ENCODE results near the gene AIM2.
"Not testable (repeated sequence)": the region's sequence is repeated elsewhere in the genome, so short reads cannot be mapped to it uniquely, and the experiment has no call there.

Gene AIM2

DNA sequence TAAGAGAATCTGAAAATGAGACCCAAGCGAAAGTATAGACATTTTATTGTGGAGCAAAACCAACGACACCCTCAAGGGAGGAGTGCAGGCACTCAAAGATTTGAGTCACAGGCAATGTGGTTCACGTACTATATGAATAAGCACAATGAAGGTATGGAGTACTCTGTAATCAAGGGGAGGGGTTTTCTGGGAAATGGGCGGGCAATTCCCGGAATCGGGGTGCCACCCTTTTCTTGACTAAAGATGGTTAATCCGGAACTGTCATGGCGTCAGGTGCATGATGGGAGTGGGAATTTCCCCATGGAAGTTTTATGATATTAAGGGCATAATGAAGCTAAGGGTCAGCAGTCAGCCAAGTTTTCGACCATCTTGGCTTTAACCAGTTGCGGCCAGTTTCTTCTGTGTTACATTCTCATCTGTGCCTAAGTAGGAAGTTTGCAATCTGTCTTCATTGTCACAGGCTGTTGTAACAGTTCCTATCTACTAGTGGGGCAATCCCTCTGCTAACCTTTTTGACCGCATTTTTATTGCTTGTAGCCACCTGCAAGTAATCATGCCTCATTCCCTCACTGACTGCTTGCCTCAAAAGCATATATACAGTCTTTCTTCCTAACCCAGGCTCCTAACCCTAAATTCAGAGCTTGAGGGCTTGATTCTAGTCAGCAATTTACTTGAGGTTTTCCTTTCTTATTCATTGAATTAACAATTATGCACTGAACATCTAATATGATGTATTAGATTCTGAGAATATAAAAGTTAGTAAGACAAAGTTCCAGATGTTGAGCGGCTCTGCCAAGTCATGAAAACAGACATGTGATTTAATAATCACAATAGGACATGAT is 775 bp upstream of the AIM2 start:
- DNase-seq: no peak

DNA sequence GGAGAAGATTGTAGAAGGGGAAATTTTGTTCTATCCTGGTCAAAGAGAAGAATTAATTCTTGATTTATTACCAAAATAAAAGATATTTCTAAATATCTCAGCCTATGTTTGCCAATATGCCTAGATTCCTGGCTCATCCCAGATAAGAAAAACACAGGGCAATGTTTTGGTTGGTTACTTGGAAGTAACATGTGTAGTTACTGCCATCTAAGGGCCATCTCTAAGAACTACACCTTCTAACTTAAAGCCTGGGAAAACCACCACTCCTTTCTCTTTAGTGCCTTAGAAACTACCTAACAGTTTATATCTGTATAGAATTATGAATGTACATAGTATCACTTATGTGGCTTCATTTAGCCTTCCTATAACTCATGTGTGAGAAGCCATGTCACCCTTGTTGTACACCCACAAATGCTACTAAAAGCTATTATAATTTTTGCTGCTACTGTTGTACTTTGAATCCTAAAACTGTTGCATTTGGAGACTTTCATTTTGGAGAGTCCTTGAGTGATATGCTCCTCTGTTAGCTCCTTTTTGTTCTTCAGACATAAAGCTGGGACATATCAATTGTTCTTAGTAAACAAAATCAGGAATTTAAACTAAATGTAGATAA is 4.5 kb downstream of the AIM2 start:
- DNase-seq: peak in 2 of 6 experiments; percentile 21 to 53

DNA sequence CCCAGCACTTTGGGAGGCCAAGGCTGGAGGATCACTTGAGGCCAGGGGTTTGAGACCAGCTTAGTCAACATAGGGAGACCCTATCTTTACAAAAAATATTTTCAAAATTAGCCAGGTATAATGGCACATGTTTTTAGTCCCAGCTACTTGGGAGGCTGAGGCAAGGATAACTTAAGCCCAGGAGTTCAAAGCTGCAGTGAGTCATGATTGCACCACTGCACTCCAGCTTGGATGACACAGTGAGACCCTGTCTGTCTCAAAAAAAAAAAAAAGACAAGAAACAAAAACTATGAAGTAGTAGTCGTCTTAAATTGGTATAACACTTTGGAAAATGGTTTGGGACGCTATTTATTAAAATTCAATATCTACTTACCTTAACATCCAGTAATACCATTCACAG is 7.7 kb downstream of the AIM2 start:
- no peak for DNase-seq

DNA sequence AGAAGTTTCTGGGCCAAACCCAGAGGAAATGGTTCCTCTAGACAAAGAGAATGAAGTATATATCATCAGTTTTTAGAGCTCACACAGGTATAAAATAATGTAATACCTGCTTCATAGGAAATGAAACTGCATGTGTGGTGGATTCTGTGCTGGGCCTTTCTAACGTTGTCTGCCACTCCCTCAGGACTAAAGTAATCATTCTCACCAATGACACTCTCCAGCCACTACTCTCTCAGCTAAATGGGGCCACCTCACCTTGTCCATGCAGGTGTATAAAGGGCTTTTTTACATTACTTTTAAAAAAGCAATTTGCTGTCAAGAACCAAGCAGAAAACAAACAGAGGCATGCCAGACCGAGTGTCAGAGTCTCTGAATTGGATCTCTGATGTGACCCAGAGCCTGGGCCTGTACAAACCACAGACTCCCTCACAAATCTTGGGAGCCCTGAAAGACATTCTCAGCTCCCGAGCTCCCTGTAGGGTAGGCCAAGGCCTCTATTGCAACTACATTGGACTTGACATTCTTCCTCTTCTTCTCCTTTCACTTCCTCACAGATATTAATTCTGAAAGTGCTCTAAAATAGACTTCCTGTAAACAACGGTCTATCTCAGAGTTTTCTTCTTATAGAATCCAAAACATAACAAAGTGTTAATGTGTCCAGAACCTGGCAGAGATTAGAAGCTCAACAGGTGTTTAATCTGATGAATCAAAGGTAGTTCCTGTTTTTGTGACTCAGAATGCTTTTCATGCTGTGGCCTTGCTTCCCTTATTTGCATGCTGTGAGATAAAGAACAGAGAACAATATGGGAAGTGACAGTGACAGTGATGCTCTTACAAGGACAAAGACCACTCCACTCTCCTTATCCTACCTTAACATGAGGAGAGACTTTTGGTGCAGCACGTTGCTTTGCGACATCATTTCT is 8.6 kb downstream of the AIM2 start:
- DNase-seq: peak in 1 of 6 experiments; percentile 10

DNA sequence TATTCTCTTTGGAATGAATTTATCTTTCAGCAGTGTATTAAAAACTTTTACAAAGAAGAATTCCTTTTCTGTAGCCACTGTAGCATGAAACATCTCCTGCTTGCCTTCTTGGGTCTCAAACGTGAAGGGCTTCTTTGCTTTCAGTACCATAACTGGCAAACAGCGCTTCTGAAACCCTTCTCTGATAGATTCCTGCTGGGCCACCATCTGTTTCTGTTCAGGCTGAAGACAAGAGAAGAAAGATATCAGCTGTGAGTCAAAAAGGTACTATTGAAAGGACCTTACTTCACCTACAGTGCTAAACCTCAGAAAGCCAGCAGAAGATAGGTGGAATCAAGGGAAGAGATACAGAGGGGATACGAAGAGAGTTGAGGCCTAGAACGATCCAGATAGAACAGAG is 10.5 kb downstream of the AIM2 start:
- no peak for DNase-seq

DNA sequence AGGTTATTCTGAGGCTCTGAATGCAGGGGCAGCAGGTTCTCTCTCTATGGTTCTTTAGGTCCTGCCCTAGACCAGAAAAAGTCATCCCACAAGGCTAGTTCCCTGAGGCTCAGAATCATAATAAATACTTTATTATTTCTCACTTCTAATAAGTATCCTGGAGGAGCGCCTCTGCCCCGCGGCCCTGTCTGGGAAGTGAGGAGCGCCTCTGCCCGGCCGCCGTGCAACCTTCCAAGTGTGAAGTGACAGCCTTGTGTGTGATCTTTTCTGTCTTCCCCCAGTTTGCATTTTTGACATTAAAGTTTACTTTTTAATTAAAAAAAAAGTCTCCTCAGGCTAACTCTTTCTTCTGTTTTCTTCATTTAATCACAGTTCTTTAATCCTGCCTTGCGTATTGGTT is 11.5 kb downstream of the AIM2 start:
- no peak for DNase-seq

DNA sequence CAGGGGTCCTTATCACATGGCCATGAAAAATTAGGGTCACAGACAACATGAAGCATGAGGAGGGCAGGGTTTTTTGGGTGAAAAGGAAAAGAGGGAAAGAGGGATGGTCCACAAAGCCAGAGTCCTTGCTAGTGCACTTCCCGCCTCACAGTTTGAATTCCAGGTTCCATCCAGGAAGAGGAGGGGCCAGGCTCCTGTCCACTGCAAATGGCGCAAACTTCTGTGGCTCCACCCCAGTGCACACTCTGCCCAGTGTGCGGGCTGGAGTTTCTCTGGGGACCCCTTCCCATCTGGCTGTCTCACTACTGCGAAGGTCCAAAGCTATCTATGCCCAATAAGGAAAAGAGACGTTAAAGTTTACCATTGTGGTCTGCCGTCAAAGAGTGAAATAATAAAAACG is 17.8 kb downstream of the AIM2 start:
- no peak for DNase-seq

DNA sequence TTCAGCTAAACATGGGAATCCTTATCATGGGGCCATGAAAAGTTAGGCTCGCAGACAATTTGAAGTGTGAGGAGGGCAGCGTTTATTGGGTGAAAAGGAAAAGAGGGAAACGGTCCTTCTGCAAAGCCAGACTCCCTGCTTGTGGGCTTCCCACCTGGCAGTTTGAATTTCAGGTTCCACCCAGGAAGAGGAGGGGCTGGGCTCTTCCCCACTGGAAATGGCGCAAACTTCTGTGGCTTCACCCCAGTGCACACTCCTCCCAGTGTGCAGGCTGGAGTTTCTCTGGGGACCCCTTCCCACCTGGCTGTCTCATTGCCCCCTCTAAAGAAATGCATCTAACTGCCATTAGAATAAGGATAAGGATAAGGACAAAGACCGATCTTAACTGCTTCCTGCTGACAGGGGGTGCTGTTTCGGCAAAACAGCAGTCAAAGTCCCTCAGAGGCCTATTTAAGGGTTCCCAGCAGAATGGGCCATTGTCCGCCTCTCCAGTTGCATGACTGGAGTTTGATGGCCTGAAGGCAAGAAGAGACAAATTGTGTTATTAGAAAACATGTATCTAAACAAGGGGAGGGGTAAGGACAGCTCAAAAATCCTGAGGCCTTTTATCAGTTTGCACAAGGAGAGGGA is 20.4 kb downstream of the AIM2 start:
- no peak for DNase-seq

DNA sequence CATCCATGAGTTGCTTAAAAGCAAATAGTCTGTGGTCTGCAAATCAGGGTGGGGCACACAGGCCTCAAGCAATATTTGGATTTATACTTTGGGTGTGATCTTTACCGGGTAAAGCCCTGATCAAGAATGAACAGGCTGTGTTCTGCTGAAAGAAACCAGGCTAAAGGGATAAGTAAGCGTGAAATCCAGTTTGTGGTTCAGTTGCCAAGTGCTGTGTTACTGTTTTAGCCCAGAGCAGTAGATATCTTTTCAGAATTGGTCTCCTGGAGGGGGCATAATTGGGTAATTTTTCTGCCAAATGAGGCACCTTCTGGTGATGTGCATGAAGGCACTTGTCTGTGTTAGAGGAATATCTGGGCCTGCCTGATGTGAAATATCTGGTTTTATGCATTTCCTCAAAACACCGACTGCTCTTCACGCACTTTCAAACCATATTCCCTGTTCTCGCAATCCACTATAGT is 21.4 kb downstream of the AIM2 start:
- DNase-seq: no peak

DNA sequence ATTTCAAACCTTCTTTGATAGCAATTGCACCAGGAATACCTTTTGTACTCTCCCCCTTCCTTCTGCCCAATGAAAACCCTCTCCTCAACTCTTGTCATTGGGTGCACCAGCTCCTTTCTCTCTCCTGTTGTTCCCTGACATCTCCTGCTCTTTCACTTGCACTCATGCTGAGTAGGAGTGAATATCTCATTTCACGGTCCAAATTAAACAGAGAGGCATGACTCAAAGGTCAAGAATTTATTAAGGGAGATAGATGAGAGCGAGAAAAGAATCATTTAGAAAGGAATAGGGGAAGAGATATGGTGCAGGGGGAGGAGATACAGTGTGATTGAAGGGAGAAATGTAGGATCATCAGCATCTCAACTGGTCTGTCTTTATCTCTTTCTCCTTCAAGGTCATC is 22.1 kb downstream of the AIM2 start:
- DNase-seq: no peak

DNA sequence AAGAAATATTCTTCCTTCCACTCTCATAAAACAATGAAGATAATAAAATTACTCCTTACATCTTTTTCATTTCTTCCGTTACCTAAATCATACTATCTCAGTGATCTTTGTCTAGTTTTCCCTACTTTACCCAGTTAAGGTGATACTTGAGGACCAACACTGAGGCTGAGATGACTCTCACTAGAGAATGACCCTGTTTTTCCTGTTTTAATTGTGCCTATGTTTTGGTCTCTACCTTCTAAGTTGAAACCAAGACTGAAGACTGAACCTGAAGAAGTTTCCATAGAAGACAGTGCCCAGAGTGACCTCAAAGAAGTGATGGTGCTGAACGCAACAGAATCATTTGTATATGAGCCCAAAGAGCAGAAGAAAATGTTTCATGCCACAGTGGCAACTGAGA is 25.1 kb downstream of the AIM2 start:
- no peak for DNase-seq

DNA sequence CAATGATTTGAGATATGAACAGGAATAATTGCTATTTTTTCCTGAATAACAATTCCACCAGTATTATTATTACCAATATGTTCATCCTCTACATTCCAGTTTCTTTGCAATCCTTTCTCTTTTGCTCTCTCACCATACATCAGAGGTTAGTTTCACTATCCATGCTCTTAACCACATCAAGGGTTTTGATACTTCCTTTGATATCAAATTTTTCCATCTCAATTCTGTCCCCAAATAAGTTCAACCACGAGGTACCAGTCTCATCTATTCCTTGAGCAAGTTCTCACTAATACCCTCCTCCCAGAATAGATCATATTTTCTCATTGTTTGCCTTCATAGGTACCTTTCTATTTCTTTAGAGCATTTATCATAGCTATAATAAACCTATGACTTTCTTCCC is 30.1 kb downstream of the AIM2 start:
- DNase-seq: peak in 3 of 6 experiments; percentile 4 to 16 (median 15)

DNA sequence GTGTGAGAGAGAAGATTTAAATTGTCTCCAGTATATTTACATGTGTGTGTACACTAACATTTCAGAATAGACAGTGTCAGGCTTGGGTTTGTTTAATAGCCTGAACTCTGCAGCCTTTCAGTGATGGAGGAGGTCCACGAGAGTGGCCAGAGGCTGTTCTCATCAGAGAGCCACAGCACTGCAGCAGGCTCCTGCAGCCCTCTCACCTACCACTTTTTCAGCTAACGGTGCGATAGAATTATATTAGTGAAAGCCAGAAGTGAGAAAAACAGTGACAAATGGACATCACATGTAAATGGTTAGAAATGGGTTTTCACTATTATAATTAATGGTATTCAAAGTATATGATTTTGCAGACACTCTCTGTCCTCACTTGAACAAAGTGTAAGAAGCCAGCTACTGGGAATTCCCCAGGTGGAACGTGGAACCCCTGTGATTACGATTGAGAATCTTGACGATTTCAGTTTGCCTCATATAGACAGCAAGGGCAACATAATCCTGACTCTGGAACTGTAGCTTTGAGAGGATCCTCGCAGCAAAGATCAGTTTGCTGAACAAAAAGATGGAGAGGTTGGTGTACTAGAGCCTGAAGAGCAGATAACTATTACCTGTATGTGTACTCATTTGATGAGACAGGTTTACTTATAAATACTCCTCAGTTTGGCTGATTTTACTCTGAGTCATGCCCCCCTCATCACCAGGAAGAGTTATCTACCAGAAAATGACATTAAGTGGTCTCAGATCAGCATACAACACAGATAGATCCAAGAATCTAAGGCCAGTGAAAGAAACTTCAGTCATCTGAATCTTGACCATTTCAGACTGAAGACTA is 35.5 kb downstream of the AIM2 start:
- DNase-seq: no peak

DNA sequence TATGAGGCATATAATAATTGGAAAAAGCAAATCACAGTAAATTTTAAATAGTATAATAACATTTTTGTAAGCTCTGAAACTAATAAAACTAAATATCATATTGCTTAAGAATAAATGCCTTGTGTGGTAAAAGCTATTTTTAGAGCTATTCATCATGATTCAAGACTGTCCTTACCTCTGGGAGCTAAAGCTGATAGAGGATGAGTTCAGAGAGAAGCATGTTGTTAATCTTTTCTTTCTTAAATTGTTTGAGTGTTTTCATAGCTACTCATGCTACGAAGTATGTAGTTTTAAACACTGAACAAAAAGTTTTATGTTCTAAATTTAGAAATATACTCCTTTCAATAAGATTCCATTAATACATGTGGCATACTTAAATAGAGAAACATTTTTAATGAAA is 36.4 kb downstream of the AIM2 start:
- no peak for DNase-seq

DNA sequence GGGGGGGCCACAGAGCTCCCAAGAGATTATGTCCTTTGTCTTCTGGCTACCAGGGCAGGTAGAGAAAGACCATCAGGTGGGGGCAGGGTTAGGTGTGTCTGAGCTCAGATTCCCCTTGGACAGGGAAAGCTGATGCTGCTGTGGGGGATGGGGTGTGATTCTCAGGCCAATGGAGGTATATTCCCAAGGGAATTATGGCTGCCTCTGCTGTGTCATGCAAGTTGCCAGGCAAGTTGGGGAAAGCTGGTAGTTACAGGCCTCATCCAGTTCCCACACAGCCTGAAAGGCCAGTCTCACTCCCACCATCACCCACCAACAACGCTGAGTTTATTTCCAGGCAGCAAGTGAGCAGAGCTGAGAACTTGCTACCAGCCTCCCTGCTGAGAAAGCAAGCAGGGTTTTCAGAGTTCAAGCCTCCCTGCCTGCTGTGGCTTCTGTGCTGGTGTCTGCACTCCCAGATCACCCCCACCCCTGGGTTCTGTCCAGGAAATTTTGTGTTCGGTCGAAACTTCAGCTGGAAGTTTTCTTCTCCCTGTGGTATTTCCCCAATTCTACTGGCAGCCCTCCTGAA is 45.6 kb downstream of the AIM2 start:
- no peak for DNase-seq

DNA sequence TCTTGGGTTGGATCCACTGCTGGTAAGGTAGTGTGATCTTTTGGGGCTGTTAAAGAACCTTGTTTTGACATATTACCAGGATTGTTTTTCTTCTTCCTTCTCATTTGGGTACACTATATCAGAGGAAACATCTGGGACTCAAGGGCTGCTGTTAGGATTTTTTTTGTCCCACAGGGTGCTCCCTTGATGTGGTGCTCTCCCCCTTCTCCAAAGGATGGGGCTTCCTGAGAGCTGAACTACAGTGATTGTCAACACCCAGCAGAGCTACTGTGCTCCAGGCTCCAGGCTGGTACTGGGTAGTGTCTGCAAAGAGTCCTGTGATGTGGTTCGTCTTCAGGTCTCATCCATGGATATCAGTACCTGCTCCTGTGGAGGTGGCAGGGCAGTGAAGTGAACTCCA is 46.3 kb downstream of the AIM2 start:
- DNase-seq: no peak

DNA sequence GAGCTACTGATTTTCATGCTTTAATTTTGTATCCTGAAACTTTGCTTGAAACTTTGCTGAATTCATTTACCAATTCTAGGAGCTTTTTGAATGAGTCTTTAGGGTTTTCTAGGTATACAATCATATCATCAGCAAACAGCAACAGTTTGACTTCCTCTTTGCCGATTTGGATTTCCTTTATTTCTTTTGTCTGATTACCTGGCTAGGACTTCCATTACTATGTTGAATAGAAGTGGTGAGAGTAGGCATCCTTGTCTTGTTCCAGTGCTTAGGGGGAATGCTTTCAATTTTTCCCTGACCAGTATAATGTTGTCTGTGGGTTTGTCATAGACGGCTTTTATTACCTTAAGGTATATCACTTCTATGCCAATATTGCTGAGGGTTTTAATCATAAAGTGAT is 49.7 kb downstream of the AIM2 start:
- DNase-seq: not testable (repeated sequence)

DNA sequence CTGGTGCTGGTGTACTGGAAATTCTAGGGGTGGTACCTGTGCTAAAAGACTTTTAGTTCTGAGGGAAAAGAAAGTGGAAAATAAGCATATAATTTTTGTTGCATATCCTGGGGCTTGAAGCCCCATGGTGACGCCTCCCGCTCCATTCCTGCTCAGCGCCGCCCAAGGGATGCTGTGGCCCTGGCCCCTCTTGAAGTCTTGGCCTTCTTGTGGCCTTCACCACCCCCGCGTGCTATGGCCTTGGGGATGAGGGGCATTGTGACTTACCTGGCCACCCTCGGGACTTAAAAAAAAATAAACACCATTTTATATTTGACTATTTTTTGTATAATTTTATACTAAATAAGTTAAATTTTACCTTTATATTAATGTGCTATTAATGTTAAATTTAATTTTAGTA is 51.5 kb downstream of the AIM2 start:
- DNase-seq: no peak

DNA sequence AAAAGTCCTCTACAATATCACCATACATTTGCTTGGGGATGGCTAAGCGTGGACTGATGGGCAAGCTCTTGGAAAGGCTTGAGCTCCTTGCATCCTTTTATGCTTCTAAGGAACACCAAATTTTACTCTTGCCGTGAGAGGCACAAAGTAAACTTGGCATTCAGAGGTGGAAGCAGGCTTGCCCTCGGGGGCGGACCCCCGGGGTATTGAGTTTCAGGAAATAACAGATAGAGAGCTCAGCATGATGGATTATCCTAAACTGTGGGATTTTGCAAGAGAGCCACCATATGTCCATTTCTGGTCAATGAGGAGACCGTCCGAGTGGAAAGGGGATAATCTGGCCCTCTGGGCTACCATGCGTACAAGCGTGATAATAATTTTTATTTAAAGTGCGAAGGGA is 52.8 kb downstream of the AIM2 start:
- no peak for DNase-seq

DNA sequence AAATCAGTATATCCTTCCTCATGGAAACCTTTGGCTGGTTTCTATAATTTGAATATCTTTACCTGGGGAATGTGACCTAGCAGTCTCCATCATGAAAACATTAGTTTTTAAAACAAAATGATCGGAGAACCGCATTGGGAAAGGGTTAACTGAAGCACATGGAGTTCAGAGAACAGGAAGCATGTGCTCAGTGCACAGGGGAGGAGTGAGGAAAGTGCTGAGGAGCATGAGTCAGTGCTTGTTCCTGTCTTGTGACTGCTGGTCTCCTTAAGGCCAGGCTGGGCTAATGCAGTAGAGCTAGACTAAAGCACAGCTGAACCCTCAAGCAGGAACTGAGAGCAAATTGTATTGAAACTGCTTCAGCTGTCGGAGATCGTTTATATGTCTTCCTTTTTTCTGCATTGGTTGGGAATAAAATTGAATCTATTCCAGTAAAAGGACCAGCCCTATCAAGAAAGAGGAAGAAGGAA is 61.1 kb downstream of the AIM2 start:
- DNase-seq: peak in 4 of 6 experiments; percentile 3 to 21 (median 10)

DNA sequence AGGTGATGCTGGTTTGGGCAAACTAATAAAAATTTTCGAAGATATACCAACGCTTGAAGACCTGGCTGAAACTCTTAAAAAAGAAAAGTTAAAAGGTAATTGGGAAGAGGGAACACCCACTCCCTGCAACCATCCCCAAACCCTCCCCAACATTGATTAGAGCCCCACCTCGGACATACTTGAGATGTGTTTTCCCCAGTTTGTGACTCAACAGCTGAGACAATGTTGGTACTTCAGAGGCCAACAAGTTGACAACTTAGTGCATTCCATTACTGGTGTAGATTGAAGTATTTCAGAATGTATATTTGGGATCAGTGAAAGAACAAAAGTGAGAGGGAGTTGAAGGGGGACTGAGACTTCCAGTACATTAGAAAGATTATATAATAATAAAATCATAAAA is 61.7 kb downstream of the AIM2 start:
- DNase-seq: no peak

Measured in stimulated activated naive CD4-positive, alpha-beta T cell (primary cell).